HPDE6-E6E7 (cell line): Measurements from ENCODE around the gene PGAP2.

Source experiments
- DNase-seq: peaks from one replicate; pipeline ENCODE4 v3.0.0; 2011; ENCODE audit warnings: missing footprints; ENCODE audit errors: extremely low spot score

PGAP2 gene

DNA sequence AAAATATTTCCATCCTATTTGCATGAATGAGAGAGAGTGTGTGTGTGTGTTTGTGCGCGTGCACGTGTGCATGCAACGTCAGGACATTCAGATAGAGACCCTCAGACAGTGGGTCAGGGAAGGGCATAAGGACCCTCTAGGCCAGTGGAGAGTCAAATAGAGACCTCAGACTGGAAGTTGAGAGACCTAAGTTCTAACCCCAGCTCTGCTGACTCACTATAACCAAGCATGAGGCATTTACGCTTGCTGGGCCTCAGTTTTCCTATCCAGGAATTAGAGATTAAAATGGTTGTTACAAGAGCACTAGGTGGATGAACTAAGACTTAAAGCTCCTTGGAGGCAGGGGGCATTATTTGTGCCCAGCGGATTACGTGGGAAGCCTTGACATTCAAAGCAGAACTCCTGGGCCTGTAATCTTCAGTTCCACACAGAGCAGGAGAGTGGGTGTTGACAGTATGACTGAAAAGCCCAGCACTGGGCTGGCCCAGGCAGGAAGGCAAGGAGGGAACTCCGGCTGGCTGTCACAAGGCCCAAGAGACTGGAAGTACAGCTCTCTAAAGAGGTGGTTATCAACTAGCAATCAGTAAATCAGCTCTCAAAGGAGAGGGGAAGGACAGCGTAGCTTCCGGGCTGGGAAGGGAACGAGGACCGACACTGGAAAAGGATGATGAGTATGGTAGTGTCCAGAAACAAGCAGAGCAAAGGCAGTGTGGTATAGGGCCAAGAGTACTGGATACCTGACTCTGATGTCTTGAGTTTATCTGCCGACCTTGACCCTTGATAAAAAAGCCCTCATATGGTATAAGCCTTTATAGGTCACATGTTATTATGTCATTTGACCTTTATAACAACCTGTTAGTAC, 23.2 kb downstream of the PGAP2 start:
- no peak for DNase-seq

DNA sequence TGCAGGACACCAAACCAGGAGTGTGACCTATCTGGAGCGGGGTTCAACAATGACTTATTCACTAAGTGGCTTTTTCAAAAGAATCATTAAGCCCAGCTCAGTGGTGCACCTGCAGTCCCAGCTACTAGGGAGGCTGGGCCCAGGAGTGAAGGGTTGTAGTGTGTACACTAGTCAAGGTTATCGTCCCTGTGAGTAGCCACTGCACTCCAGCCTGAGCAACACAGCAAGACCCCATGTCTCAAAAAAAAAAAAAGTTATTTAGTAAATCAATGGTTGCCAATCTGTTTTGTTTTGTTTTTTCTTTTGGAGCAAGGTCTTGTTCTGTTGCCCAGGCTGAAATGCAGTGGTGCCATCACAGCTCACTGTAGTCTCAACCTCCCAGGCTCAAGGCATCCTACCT, 24.5 kb downstream of the PGAP2 start:
- no peak for DNase-seq

DNA sequence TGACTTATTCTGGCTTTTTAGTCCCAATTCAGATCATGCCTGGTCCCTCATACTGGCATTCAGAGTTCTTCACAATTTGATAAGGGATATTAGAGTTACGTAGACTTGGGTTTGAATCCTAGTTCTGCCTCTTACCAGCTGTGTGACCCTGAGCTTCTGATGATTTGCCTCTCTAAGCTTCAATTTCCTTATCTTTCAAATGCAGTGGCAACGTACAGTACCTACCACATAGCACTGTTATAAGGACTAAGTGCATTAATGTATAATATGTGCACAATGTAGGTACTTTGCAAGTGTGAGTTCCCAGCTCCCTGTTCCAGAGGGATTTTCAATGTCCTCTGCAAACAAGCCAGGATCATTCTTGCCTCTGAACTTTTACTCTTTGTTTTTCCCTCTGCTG, 25.1 kb downstream of the PGAP2 start:
- DNase-seq = no peak

DNA sequence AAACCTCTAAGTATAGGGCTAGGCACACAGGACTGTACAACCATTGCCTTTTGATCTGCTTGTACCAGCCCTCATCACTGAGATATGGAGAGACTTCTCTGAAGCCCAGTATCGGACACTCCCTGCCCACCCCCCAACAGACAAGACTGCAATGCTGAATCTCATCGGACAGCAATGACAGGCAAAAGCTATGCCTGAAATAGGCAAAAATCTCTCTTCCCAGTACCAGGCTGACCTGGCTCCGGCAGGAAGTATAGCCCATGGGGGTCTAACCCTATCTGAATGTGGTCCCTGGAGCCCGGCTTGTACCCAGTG, 25.9 kb downstream of the PGAP2 start:
- no peak for DNase-seq

- no peak for DNase-seq
Observed at GRCh38 chr11:3834664-3835461, 26.5 kb downstream of the PGAP2 start.

DNA sequence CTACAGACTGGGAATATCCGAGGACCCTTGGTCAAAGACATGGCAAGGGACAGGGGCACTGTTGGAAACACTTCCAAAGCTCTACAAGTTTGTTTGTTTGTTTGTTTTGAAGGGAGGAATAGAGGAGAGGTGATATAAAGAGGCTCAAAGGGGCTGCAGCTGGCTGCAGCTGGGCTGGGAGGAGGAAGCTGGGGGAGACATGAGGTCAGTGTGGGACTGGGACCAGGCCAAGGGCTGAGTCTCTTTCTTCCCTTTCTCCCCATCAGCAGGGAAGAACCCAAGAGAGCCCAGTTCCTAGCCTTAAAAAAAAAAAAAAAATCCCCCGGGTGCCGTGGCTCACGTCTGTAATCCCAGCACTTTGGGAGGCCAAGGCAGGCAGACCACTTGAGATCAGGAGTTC, 27.4 kb downstream of the PGAP2 start:
- no peak for DNase-seq

- no peak for DNase-seq
Observed at GRCh38 chr11:3836903-3837302, 28.5 kb downstream of the PGAP2 start.

- DNase-seq = no peak
Observed at GRCh38 chr11:3837793-3838192, 29.4 kb downstream of the PGAP2 start.

- DNase-seq = no peak
Observed at GRCh38 chr11:3838504-3838903, 30.1 kb downstream of the PGAP2 start.

- DNase-seq = no peak
Observed at GRCh38 chr11:3840004-3840869, 31.9 kb downstream of the PGAP2 start.

GRCh38 chr11:3840870-3841425, 32.6 kb downstream of the PGAP2 start, which contains the start of gene RHOG:
Gene RHOG (minus strand): TSS chr11:3840959. CDS start chr11:3828138, 12,821 bp downstream.
- peak; percentile 61 for DNase-seq

DNA sequence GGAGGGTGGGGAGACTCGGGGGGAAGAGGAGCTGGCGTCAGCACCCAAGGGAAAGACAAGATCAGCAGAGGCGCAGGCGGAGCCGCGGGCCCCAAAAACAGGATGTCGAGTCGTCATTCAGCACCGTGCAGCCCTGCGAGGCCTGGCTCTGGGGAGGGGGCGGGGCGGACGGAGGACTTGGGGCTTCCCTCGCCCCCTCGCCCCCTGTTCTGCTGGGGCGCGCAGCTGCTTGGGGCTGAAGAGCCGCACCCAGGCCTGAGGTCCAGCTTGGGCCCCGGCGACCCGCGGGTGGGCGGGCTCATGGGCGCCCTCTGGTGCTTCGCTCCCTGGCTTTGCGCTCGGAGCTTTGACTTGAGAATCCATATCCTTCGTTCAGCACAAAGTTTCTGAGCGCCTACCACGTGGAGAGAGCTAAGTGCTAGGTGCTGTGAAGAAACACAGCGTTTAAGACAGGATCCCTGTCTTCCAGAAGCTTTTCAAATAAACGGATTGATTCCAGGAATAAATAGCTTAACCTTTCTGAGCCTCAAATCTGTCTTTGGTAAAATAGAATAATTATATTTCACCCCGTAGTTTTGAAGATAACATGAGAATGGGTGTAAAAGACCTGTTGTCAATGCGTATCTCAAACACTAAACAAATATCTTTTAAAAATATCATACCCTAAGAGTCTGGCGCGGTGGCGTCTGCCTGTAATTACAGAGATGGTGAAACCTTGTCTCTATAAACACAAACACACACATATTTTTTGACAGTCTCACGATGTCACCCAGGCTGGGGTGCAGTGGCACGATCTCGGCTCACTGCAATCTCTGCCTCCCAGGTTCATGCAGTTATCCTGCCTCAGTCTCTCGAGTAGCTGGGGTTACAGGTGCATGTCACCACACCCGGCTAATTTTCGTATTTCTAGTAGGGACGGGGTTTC, 33.3 kb downstream of the PGAP2 start:
- peak; percentile 54 for DNase-seq

DNA sequence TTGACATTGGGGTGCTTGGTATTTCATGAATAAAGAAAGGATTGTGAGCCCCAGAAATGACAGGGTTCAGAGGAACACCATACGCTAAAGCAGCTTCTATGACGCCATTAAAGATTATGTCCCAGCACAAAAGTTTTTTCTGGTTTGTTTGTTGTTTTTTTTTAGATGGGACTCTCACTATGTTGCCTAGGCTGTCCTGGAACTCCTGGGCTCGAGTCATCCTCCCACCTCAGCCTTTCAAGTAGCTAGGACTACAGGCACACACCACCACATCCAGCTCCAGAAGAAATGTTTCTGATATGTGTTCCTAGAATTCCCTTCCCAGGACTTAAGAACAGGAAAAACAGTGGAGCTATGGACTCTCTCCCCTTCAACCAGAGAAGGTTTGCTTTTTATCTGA, 35.0 kb downstream of the PGAP2 start:
- DNase-seq = no peak

- DNase-seq = no peak
Observed at GRCh38 chr11:3845246-3845645, 36.9 kb downstream of the PGAP2 start.

GRCh38 chr11:3845670-3846069, 37.3 kb downstream of the PGAP2 start:
- no peak for DNase-seq

DNA sequence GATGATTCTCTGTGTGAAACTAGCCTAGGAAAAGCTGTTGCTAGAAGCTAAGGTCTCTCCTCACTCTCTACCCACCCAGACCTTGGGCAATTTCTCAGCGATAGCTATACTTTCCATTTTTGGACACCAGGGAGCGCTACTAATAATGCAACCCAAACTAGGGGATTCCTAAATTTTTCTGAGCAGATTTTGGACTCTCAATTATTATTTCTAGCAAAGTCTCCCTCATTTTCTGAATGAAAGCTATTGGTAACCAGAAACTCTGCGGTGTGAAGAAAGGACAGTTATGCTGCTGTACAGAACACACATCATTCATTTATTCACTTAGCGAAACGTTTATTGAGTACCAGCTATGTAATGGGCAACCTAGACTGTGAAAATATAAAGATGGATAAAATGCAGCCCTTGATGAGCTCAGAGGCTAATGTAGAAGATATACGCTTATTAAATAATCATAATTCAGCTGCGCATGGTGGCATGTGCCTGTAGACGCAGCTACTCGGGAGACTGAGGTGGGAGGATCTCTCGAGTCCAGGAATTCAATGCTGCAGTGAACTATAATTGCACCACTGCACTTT, 41.0 kb downstream of the PGAP2 start:
- DNase-seq = no peak

DNA sequence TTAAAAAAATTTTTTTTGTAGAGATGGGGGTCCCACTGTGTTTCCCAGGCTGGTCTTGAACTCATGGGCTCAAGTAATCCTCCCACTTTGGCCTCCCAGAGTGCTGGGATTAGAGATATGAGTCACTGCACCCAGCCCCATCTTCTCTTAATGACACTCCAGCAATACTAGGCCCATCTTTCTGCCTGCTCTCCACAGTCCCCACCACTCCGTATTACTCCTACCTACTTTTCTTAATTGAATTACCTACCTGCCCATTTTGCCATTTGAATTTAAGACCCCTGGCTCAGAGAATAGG, 45.1 kb downstream of the PGAP2 start:
- DNase-seq = no peak

- no peak for DNase-seq
Observed at GRCh38 chr11:3853899-3854659, 45.7 kb downstream of the PGAP2 start.

DNA sequence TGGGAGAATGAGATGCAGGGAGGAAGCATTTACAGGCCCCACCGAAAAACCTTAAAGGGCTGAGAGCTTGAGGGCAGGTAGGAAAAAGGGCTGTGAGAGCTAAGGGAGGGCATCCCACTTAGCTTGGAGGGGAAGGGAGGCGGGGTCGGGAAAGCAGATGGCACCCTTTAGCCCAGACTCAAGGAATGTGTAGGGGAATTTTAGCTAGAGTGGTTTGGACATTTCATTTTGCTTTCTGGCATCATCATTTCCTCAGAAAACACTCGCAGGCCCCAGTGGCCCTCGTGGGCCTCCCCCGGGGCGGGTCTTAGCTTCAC, 46.3 kb downstream of the PGAP2 start:
- no peak for DNase-seq
